Liver (tissue), 3 donors: ENCODE results near the gene GSTT2B.

ENCODE experiments used
- CTCF ChIP-seq: fragments of 150-350 bp; IDR thresholded peaks from 2 replicates; pipeline ENCODE4 v1.5.1; 2017; ENCODE audit warnings: improper control_type of control experiment, low read depth, low read length; ENCODE audit not compliant: missing input control
- HNF4G ChIP-seq: IDR thresholded peaks from 2 replicates; pipeline ENCODE4 v1.6.1; 2016; ENCODE audit warnings: antibody characterized with exemption
- RXRA ChIP-seq, 2 donors: IDR thresholded peaks; 2 replicates each; pipeline ENCODE4 v1.6.1; 2017 to 2018; ENCODE audit warnings: antibody characterized with exemption in 2 of 2, mild to moderate bottlenecking in 1 of 2
- SP1 ChIP-seq: IDR thresholded peaks from 2 replicates; pipeline ENCODE4 v1.6.1; 2018; ENCODE audit warnings: antibody characterized with exemption, mild to moderate bottlenecking
- donor health status: healthy.
- donor health status: healthy.

GRCh38 chr22:23939017-23939357, 22.0 kb downstream of the GSTT2B start:
- TF ChIP-seq CTCF (no peak), SP1 (no peak), RXRA (IDR thresholded peaks at IDR 0.05) (no peak), HNF4G (no peak)
